Endothelial cell (in vitro differentiated cells): ENCODE results near the gene PLAC9. TPM values are rescaled to one million over a fixed set of nuclear protein-coding genes. Genes with fewer than 3 reads are reported as not detected.

Experiments
- DNase-seq: peaks from one replicate; pipeline ENCODE4 v3.0.0; 2021; ENCODE audit warnings: low spot score
- H3K27ac Mint-ChIP-seq: one replicate; pipeline ENCODE4 v1.8.0; 2021; ENCODE audit warnings: mixed read lengths, inconsistent platforms; ENCODE audit not compliant: unreplicated experiment
- H3K27me3 Mint-ChIP-seq: one replicate; pipeline ENCODE4 v1.8.0; 2021; ENCODE audit warnings: mild to moderate bottlenecking, moderate library complexity, mixed read lengths, inconsistent platforms; ENCODE audit not compliant: unreplicated experiment
- H3K36me3 Mint-ChIP-seq: one replicate; pipeline ENCODE4 v1.8.0; 2021; ENCODE audit warnings: mild to moderate bottlenecking, low read depth, mixed read lengths, inconsistent platforms; ENCODE audit not compliant: unreplicated experiment
- H3K4me1 Mint-ChIP-seq: one replicate; pipeline ENCODE4 v1.8.0; 2021; ENCODE audit warnings: mild to moderate bottlenecking, mixed read lengths, inconsistent platforms; ENCODE audit not compliant: unreplicated experiment
- H3K4me3 Mint-ChIP-seq: one replicate; pipeline ENCODE4 v1.8.0; 2021; ENCODE audit warnings: mild to moderate bottlenecking, mixed read lengths, inconsistent platforms; ENCODE audit not compliant: unreplicated experiment
- H3K9me3 Mint-ChIP-seq: one replicate; pipeline ENCODE4 v1.8.0; 2021; ENCODE audit warnings: mixed read lengths, inconsistent platforms; ENCODE audit not compliant: unreplicated experiment
- total RNA-seq: library from RNA; stranded (reverse); fragmentation: NEBNext Ultra II Directional; extraction: Animal tissue kit (Norgen Biotek cat#: 25700); gene quantifications from one replicate; pipeline ENCODE4 v1.2.1, GENCODE V29; 2021; ENCODE audit not compliant: unreplicated experiment
- TF ChIP-seq, protein P1 (sequence below): fragments of 200-600 bp; sonication (generic); IDR thresholded peaks from one replicate; pipeline ENCODE4 v1.5.0; 2021; ENCODE audit warnings: antibody characterized with exemption; ENCODE audit not compliant: unreplicated experiment

The PLAC9 gene
- total RNA-seq, 1 donor from 2014 or later: not detected

- no peak overlapping the region for H3K27ac Mint-ChIP-seq
- no peaks in the 10 kb centered on the region for H3K36me3 Mint-ChIP-seq
- TF ChIP-seq, protein P1, sequence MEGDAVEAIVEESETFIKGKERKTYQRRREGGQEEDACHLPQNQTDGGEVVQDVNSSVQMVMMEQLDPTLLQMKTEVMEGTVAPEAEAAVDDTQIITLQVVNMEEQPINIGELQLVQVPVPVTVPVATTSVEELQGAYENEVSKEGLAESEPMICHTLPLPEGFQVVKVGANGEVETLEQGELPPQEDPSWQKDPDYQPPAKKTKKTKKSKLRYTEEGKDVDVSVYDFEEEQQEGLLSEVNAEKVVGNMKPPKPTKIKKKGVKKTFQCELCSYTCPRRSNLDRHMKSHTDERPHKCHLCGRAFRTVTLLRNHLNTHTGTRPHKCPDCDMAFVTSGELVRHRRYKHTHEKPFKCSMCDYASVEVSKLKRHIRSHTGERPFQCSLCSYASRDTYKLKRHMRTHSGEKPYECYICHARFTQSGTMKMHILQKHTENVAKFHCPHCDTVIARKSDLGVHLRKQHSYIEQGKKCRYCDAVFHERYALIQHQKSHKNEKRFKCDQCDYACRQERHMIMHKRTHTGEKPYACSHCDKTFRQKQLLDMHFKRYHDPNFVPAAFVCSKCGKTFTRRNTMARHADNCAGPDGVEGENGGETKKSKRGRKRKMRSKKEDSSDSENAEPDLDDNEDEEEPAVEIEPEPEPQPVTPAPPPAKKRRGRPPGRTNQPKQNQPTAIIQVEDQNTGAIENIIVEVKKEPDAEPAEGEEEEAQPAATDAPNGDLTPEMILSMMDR: no peak
- DNase-seq: no peak
- H3K27me3 Mint-ChIP-seq: peaks cover 8% of the 10 kb centered on the region
- H3K4me3 Mint-ChIP-seq: no peak overlapping the region
- no peaks in the 10 kb centered on the region for H3K4me1 Mint-ChIP-seq
- H3K9me3 Mint-ChIP-seq: no peaks in the 10 kb centered on the region
Measured at GRCh38 chr10:80146918-80147317, 14.4 kb downstream of the PLAC9 start.

GRCh38 chr10:80148166-80148805 lies 15.8 kb downstream of the PLAC9 start:
- H3K27me3 Mint-ChIP-seq: peaks cover 5% of the 10 kb centered on the region

DNA sequence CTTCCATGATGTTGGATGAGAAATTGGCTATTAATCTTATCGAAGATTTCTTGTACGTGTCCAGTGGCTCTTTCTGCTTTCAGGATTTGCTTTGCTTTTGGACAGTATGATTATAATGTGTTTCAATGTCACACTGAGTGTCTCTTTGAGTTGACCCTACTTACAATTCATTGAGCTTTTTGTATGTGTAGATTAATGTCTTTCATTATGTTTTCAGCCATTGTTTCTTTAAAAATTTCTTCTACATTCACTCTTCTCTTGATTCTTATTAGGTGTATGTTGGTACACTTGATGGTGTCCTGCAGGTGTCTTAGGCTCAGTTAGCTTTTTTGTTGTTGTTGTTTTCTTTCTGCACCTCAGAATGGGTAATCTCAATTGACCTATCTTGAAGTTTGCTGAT lies 16.6 kb downstream of the PLAC9 start:
- no peak overlapping the region for H3K4me3 Mint-ChIP-seq

More at GRCh38 chr10:80148166-80148805, 15.8 kb downstream of the PLAC9 start:
- Mint-ChIP-seq H3K9me3 (no peaks in the 10 kb centered on the region), H3K36me3 (peaks cover 4% of the 10 kb centered on the region), H3K4me3 (no peak overlapping the region), H3K27ac (no peak overlapping the region), H3K4me1 (no peaks in the 10 kb centered on the region)
- DNase-seq: no peak
- TF ChIP-seq, protein P1: no peak

DNA sequence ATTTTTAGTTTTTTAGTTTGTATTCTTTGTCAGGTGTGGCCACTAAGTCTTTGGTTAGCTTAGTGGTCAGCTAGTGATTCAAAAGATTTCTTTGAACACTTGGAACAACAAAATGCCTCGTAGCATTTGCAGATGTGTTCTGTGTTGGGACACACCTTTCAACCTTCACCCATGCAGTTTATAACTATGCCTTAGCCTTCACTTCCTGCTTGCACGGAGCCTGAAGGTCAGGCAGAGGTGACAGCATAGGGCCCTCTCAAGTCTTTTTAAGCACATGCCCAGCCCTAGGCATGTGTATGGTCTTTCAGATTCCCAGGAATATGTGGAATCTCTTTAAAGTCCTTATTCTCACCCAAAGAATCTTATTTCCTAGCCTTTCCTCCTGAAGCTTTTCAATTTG lies 17.6 kb downstream of the PLAC9 start:
- peaks cover 9% of the 10 kb centered on the region for H3K36me3 Mint-ChIP-seq
- H3K9me3 Mint-ChIP-seq: no peaks in the 10 kb centered on the region
- peaks cover 5% of the 10 kb centered on the region for H3K27me3 Mint-ChIP-seq
- no peak overlapping the region for H3K27ac Mint-ChIP-seq
- H3K4me3 Mint-ChIP-seq: no peak overlapping the region
- DNase-seq: no peak
- H3K4me1 Mint-ChIP-seq: no peaks in the 10 kb centered on the region
- TF ChIP-seq, protein P1: no peak

More for the DNA sequence above, 16.6 kb downstream of the PLAC9 start:
- Mint-ChIP-seq H3K27me3 (peaks cover 5% of the 10 kb centered on the region), H3K9me3 (no peaks in the 10 kb centered on the region), H3K36me3 (peaks cover 4% of the 10 kb centered on the region), H3K27ac (no peak overlapping the region), H3K4me1 (no peaks in the 10 kb centered on the region)
- TF ChIP-seq, protein P1: no peak
- no peak for DNase-seq

DNA sequence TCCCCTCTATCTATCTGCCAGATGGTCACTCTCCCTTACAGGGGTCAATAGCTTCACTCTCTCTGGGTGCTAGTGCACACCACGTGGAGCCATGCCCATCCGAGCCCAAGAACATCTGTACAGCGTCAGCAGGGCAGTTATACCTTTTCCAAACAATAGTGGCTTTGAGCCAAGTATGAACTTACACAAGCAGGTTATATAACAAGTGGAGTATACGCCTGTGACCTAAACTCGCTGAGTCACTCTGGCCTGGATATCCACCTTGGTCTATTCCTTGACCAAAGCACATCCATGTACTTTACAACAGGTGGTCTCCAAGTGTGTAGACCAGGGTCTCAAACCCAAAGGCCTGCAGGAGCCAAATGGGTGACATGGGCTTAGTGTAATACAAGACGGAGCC lies 20.3 kb downstream of the PLAC9 start:
- Mint-ChIP-seq H3K4me3 (no peak overlapping the region), H3K9me3 (no peaks in the 10 kb centered on the region), H3K4me1 (peaks cover 3% of the 10 kb centered on the region), H3K27me3 (peaks cover 11% of the 10 kb centered on the region), H3K36me3 (peaks cover 34% of the 10 kb centered on the region), H3K27ac (no peak overlapping the region)
- TF ChIP-seq, protein P1: no peak
- no peak for DNase-seq
